Astrocyte of the spinal cord (primary cell): ENCODE measurements around the gene SEPSECS.

Experiments
- DNase-seq: peaks from one replicate; pipeline ENCODE4 v3.0.0; 2011; ENCODE audit warnings: low read depth, low spot score
- H3K4me3 ChIP-seq: 2 replicates; pipeline ENCODE4 v1.5.1; 2011; ENCODE audit warnings: low read depth, mild to moderate bottlenecking, low read length, moderate library complexity
- in situ Hi-C: cut with HindIII; loops from 2 replicates; pipeline ENCODE4 v1.10.0; 2017; ENCODE audit warnings: low sequenced_read_pairs
- TF ChIP-seq, protein P1 (sequence below): IDR thresholded peaks from 2 replicates; pipeline ENCODE4 v1.5.1; 2012; ENCODE audit warnings: low read depth, mild to moderate bottlenecking, low read length, inconsistent platforms

Gene SEPSECS

DNA sequence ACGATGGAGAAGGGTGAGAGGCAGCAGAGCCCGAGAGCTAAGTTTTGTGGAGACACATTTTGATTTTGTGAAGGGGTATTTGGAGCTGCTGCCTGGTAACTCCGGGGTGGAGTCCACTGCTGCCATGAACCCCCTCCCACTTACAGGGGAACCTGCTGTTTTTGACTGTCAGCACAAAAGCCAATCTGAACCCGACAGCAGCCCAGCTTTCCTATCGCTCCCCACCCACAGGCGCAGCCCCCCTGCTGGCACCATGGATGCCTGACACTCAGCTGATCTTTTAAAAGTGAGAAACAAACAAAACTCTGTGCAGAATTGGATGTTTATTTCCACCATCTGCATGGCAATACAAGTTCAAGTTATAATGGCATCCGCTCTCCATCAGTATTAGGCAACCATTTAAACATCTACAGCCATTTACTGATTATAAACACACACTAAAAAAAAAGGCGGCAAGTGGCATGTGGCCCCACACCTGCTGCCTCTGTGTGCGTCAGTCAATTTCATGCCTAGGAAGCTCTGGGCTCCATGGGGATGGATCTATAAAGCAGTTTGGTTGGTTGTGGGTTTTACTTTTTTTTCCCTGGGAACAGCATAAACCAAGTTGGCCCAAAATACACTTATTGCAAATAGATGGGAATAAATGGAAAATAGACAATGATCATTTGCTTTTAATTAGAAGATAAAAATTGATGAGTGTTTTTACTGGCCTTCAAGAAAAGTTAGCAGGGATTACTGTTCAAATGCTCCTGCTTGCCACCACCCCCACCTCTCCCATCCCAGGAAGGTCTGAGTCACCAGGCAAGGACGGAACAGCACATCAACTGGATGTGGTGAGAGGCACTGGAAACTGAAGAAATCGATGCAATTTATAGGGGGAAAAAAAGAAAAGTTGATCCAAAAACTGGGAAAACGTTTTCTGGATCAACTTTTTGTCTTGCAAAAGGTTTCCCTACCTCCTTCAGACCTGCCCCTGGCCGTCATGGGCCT lies 46.0 kb downstream of the SEPSECS start:
- DNase-seq, result peak; percentile 64
- in situ Hi-C loops, result no loop called here
- H3K4me3 ChIP-seq, result no peak overlapping the region
- TF ChIP-seq, protein P1, sequence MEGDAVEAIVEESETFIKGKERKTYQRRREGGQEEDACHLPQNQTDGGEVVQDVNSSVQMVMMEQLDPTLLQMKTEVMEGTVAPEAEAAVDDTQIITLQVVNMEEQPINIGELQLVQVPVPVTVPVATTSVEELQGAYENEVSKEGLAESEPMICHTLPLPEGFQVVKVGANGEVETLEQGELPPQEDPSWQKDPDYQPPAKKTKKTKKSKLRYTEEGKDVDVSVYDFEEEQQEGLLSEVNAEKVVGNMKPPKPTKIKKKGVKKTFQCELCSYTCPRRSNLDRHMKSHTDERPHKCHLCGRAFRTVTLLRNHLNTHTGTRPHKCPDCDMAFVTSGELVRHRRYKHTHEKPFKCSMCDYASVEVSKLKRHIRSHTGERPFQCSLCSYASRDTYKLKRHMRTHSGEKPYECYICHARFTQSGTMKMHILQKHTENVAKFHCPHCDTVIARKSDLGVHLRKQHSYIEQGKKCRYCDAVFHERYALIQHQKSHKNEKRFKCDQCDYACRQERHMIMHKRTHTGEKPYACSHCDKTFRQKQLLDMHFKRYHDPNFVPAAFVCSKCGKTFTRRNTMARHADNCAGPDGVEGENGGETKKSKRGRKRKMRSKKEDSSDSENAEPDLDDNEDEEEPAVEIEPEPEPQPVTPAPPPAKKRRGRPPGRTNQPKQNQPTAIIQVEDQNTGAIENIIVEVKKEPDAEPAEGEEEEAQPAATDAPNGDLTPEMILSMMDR, result no peak

DNA sequence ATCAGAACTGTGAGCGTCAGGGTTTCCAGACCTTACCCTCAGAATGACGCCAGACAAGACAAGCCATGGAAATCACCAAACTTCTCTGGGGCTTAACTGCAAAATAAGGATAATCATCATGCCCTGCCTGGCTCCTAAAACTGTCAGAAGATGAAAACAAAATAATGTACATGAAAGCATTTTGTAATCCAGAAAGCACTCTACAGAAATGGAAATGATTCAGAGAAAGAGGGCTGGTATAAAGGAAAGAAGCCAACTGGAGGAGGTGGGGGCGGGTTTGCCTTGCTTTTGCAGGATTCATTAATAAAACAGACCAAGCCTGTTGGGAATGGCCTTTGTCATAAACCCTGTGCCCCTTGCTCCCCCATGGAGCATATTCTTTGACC lies 47.3 kb downstream of the SEPSECS start:
- in situ Hi-C loops, result no loop called here

DNA sequence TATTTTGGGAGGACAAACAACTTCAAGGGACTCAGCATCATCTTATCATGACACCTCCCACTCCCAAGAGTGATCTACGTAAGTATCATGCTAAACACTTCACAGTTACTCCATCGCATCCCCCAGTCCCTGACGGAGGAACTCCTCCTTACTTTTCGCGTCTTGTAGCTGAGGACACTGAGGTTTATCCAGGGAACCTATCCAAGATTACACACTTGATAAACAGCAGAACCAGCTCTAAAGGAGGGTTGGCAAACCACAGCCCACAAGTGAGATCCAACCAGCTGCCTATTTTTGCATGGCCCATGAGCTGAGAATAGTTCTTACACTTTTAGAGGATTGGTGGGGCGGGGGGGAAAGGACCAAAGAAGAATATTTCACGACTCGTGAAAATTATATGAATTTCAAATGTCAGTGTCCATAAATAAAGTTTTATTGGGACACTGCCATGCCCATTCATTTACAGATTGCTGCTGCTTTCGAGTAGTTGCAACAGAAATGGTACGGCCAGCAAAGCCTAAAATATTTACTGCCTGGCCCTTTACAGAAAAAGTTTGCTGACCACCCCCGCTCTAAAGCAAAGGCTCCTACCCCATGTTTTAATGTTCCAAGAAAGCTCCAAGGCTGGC lies 47.8 kb downstream of the SEPSECS start:
- TF ChIP-seq, protein P1, result no peak
- in situ Hi-C loops, result no loop called here
- no peak overlapping the region for H3K4me3 ChIP-seq
- DNase-seq, result no peak

More for the DNA sequence above, 47.3 kb downstream of the SEPSECS start:
- DNase-seq, result no peak
- H3K4me3 ChIP-seq, result no peak overlapping the region
- TF ChIP-seq, protein P1, result no peak

DNA sequence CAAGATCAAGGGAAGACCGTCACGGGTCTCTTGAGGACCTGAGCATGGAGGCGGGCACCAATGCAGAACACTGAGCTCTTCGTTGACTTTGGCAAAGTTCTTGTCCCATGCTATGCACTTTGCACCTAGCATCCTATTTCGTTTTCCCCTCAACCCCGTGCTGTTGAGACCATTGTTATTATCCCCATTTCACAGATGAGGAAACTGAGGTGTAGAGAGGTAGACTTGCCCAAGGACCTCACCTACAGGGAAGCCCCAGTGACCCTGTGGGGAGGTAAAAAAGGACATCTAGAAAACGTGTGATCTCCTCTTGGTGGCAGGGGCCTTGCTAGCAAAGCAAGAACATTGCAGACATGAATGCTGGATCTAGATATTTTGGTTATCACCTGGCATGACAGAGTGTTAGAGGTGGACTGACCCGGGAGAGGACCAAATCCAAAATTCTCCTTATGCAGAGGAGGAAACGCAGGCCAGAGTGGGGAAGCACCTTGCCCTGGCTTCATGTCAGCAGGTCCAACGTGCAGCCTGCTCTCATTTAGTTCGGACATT lies 48.5 kb downstream of the SEPSECS start:
- no peak overlapping the region for H3K4me3 ChIP-seq
- DNase-seq, result no peak
- in situ Hi-C loops, result no loop called here
- TF ChIP-seq, protein P1, result no peak

DNA sequence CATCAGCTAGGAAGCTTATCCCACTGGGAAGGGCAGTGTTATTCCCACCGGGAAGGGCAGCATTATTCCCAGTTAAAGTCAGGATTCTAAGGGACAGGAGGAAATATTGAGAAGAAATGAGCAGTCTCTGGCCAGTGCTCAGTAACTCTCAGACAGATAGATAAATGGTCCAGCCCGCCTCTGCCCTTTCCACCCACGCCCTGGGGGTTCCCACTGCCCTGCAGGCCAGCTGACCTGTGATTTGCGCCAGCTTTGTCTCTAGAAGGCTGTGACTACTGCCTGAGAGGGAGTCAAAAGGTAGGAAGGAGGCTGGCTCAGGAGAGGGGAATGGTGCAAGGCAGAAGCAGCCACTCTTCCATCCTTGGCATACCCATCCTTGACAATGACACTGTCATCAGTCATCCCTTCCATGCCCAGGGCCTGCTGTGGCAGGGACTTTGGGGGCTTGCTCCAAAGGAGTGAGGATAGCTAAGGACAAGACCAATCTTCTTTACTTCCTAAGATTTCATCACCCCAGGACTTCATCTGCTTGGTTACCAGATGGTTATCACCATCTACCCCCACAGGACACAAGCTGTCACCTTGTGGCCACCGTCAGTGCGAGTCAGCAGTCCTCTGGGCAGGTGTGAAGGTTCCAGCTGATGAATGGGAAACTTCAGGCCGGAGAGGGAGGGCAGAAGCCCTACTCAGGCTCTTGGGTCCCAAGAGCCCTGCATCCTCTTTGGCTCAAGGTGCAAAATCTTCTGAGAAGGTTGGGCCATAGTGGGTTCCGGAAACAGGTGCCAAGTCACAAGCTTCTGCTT lies 49.5 kb downstream of the SEPSECS start:
- DNase-seq, result no peak
- in situ Hi-C loops, result no loop called here
- no peak overlapping the region for H3K4me3 ChIP-seq
- TF ChIP-seq, protein P1, result no peak

DNA sequence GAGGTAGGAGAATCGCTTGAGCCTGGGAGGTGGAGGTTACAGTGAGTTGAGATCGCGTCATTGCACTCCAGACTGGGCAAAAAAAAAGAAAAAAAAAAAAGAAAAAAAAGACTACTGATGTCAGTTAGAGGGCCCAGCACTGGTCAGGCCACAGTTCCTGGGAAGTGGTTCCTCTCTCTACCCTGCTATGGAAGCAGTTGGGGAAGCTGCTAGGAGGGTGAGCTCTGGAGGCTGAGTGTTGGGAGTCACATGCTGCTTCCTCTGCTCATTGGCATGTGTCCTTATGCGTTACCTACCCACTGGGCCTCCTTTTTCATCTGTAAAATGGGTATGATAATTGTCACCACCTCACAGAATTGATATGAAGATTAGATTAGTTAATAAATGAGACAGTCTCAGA lies 50.7 kb downstream of the SEPSECS start:
- TF ChIP-seq, protein P1, result no peak
- DNase-seq, result no peak
- in situ Hi-C loops, result no loop called here
- no peak overlapping the region for H3K4me3 ChIP-seq
